ENCODE results near the gene CRK.
"Not testable (repeated sequence)": the region's sequence is repeated elsewhere in the genome, so short reads cannot be mapped to it uniquely, and the experiment has no call there.

CRK gene

DNA sequence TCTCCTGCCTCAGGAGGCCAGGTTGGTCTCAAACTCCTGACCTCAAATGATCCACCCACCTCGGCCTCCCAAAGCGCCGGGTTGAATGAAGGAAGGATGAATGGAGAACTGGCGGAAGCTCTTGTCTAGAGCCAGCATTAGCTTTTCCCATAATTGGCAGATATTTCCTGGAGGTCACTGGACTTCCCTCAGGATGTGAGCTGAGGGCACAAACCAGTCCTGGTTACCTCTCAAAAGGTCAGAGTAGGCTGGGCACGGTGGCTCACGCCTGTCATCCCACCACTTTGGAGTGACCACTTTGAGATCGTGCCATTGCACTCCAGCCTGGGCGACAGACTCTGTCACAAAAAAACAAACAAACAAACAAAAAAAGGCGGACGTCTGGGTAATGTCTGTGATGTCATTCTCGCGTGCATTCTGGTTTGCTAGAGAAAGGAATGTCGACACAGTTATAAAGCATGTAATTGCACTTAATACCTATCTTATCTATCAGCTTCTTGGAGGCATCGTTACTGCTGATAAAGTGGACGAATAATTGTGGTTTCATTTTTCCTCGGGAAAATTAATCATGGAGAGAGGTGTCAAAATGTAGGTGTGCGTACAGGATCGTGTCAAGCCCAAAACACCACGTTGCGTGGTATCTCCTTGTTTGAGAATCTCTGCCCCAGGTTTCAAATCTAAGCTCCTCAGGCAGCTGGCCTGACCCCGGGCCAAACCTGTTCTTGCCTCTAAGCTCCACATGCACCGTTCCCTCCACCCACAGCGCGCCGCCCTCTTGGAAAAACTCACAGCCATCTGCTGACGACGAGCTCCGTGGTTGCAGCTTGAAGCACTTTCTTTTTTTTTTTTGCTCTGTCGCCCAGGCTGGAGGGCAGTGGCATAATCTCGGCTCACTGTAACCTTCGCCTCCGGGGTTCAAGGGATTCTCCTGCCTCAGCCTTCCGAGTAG, 6.4 kb upstream of the CRK start:
- no peak for DNase-seq

DNA sequence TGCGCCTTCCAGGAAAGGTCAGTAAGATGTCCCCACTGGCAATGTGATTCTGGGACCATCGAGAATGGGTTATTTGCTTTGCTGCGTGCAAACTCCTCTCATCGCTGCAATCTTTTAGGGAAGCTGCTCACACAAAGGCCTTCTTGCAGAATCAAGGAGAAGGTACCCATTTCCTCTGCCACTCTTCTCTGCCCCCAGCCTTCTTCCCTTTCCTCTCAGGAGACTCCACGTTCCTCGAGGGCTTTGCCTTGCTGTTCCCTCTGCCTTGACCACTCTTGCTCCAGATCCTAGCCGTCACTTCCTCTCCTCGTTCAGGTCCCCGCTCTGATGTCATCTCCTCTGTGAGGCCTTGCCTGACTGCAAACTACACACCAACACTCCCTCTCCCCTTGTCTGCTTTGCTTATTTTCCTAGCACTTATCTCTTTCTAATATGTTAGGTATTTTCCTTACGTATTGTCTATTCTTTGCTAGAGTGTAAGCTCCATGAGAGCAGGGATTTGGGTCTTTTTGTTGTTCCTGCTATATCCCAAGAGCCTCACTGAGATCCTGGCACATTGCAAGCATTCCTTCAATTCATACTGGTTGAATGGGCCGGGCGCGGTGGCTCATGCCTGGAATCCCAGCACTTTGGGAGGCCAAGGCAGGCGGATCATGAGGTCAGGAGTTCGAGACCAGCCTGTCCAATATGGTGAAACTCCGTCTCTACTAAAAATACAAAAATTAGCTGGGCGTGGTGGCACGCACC, 5.3 kb upstream of the CRK start:
- no peak for DNase-seq

DNA sequence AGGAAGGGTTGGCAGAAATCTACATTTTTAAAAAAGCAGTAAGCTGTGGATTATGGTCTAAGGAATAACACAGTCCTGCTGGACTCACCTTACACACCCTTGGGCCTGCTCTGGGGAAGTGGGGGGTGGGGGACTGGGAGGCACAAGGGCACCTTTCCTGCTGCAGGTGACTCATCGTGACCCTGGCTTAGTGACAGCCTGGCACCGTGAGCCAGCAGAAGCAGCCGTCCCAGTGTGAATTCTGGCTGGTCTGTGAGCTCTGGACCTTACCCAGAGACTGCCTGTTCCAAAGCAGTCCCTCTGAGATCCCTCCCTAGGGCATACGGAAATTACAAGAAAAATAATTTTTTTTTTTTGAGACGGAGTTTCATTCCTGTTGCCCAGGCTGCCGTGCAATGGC, 4.2 kb upstream of the CRK start:
- DNase-seq: no peak

DNA sequence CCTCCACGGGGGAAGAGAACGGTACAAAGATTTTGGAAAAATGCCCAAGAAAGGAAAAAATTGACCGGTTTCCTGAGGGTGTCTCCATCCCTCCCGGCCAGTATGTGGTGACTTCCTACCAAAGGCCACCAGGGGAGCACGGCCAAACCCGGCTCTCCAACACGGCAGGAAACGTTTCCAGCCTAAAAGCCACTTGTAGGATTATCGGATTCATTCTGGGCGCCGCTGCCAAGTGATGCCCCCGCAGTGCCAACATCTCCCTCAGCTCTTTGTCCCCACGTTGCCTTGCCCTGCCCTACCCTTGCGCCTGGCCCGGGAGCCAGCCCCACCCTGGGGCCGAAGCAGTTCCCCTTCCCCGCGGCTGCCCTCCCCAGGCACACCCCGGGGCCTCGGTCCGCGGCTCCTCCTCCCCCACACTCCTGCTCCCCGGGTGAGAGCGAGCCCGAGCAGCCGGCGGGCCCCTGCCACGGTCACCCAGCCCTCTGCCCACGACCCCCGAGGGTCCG, 688 bp downstream of the CRK start:
- DNase-seq: no peak

DNA sequence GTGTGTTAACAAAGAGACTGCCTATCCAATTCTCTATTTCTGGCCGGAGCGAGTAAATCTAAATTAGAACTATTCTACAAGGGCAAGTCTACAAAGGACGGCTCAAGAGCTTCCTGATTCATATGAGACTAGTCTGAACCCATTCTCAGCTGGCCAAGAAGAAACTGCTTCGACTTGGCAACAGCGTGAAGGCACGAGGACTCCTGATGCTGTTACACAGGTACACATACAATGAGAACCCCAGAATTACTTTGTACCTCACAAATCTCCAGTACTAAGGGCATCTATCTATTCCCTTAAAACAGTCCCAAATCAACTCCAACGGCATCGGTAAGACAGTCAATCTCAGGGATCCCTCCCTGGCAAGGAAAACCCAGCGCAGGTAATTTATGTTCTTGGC, 1.5 kb downstream of the CRK start:
- no peak for DNase-seq

DNA sequence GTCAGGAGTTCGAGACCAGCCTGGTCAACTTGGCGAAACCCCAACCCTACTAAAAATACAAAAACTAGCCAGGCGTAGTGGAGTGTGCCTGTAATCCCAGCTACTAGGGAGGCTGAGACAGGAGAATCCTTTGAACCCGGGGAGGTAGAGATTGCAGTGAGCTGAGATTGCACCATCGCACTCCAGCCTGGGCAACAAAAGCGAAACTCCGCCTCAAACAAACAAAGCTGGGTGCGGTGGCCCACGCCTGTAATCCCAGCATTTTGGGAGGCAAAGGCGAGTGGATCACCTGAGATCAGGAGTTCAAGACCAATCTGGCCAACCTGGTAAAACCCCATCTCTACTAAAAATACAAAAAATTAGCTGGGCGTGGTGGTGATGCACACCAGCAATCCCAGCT, 2.3 kb downstream of the CRK start:
- not testable (repeated sequence) for DNase-seq

DNA sequence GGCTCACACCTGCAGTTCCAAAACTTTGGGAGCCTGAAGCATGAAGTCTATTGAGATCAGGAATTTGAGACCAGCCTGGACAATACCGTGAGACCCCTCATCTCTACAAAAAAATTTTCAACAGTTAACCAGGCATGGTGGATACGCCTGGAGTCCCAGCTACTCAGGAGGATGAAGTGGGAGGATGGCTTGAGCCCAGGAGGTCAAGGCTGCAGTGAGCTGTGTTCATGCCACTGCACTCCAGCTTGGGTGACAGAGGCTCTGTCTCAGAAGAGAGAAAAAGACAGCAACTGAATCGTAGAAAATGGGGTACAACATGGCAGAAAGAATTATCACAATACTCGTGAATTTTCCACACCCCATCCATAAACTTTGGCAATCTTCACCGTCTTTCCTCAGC, 3.2 kb downstream of the CRK start:
- DNase-seq: no peak

DNA sequence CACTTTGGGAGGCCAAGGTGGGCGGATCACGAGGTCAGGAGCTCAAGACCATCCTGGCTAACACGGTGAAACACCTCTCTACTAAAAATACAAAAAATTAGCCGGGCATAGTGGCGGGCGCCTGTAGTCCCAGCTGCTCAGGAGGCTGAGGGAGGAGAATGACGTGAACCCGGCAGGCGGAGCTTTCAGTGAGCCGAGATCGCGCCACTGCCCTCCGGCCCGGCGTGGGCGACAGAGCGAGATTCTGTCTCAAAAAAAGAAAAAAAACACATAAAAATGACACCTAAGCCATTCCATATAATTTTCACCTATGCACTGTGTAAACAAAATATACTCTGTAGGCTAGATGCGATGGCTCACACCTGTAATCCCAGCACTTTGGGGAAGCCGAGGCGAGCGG, 5.8 kb downstream of the CRK start:
- DNase-seq: not testable (repeated sequence)

DNA sequence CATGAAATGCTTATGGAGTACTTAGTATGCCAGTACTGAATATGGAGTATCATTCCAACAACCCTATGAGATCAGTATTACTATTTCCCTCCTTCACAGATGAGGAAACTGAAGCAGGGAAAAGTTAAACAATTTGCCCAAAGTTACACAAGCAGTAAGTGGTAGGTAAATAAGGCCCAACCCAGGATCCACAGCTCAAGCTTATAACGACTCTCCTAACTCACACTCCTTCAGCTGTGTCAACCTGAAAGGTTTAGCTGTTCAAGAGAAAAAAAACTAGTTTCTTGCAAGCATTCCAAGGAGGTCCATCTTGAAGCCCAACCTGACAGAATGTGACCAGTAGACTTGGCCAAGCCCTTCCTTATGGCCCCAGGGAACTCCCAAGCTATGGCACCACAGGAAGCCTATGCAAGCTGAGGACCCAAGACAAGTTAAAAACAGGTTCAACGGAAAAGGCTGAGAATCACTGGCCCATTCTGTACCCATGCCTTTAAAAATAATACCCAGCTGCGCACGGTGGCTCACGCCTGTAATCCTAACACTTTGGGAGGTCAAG, 6.5 kb downstream of the CRK start:
- no peak for DNase-seq

DNA sequence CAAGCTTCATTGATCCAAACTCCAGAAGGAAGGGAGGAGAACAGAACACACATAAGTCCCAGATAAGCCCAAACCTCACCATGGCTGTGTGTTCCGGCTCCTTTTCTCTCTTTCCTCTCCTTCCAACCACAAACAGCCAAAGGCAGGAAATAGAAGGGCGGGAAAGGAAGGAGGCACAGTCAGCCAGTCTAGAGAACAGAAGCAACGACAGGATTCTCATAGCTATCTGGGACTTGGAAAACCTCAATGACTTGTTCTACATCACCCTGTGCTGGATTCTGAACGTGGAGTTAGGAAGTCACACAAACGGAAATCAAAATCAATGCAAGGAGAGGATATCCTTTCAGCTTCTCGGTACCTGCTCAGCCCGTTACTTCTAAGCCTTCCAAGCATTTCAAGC, 9.0 kb downstream of the CRK start:
- no peak for DNase-seq

DNA sequence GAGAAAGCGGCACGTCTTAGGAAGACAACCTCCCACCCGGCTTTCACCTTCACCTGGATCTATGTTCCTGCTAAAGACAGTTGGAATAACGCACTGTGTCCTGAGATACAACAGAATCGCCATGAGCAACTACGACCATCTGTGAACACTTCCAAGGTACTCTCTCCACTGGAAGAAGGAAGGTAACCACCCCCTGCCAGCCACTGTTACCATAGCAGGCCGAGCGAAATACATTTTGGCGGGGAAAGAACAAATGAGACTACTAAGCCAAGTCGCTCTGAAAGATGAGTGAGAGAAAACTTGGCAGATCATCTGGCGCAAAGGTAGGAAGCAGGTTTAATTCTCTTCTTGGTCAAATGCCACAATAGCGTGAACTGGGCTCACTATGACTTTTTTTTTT, 9.8 kb downstream of the CRK start:
- DNase-seq: no peak

DNA sequence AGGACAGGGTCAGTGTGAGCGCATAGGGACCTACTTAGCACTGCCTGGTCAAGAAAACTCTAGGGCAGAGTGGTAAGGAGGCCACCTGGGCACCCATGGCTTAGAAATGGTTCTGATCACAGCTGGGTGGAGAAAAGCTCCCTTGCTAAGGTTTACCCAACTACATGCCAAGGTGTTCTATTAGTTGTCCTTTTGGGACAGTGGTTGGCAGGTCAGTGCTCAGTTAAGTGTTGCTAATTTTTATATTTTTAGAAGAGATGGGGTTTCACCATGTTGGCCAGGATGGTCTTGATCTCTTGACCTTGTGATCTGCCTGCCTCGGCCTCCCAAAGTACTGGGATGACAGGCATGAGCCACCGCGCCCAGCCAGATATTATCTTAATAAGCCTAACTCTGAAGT, 10.3 kb downstream of the CRK start:
- DNase-seq: not testable (repeated sequence)

DNA sequence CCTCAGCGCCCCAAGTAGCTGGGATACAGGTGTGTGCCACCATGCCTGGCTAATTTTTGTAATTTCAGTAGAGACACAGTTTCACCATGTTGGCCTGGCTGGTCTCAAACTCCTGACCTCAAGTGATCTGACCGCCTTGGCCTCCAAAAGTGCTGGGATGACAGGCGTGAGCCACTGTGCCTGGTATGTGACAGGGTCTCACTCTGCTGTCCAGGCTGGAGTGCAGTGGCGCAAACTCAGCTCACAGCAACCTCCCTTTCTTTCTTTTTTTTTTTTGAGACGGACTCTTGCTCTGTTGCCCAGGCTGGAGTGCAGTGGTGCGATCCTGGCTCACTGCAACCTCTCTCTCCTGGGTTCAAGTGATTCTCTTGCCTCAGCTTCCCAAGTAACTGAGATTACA, 13.3 kb downstream of the CRK start:
- DNase-seq: not testable (repeated sequence)

DNA sequence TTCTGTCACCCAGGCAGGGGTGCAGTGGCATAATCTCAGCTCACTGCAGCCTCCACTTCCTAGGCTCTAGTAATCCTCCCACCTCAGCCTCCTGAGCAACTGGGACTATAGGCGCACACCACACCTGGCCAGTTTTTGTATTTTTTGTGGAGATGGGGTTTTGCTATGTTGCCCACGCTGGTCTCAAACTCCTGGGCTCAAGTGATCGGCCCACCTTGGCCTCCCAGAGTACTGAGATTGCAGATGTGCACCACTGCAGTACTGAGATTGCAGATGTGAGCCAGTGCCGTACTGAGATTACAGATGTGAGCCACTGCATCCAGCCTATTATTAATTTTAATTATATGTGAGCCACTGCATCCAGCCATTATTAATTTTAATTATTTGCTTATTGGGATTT, 13.8 kb downstream of the CRK start:
- DNase-seq: no peak

DNA sequence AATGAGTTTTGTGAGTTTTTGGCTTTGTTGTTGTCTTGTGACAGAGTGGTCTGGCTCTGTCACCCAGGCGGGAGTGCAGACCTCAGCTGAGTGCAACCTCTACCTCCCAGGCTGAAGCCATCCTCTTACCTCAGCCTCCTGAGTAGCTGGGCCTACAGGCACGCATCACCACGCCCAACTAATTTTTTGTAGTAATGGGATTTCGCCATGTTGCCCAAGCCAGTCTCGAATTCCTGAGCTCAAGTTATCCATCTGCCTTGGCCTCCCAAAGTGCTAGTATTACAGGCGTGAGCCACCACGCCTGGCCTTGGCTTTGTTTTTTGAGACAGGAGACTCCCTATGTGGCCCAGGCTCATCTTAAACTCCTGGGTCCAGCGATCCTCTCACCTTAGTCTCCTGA, 15.1 kb downstream of the CRK start:
- DNase-seq: no peak

DNA sequence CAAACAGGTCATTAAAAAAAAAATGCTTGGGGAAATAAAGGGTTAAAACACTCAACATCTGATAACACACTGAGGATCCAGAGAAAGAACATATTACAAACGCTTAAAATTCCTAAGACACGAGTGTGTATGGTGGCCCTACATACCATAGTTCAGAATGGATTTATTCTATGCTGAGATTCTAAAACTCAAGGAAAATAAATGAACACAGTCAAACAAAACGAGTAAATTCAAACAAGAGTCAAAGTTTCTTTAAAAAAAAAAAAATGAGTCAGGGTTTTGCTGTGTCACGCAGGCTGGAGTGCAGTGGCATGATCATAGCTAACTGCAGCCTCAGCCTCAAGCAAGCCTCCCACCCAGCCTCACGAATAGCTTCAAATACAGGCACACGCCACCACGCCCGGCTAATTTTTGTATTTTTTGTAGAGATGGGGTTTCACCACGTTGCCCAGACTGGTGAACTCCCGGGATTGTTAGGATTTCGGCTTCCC, 17.4 kb downstream of the CRK start:
- no peak for DNase-seq

DNA sequence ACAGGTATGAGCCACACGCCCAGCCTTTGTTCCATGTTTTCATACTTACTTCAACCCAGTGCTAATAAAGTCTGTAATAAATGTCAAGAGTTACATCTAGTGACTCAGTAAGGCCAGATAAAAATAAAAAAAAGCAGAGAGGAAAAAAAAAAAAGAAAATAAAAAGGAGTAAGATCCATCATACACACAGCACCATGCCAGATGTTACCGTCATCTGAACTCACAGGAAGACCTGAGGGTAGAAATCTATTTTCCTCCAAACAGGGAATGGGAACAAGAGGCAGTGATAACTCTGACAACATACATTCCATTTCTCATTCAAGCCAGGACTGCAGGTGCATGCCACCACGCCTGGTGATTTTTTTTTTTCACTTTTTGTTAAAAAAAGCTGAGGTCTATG, 20.7 kb downstream of the CRK start:
- no peak for DNase-seq

DNA sequence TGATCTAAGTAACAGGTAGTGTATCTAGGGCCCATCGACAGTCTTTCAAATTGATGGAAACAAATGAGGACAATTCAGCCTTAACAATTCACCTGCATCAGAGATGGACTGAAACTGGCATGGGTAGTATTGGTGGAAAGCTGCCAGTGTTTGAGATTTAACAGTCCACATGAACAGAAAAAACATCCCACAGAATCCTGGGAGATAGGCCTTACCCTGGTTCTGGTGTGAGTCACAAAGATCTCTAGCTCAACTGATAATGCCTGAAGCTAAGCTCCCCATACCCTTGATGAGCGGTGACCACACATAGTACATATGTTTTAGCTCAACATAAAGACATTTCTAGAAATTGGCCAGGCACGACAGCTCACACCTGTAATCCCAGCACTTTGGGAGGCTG, 21.9 kb downstream of the CRK start:
- DNase-seq: no peak

DNA sequence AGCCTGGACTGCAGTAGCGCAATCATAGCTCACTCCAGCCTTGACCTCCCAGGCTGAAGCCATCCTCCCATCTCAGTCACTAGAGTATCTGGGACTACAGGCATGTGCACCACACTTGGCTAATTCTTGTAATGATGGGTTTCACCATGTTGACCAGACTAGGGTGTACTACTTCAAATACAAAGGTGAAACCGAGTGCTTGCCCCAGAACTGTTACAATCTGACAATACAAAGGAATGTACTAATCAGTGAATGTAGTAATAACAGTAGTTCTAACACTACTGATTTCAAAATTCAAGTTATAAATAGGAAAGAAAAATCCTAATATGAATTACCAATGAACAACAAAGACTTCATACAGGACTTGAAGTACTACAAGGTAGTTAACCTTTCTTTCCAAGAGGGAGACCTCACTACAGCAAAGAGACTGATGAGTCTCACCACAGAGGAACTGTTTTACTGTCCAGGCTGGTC, 24.4 kb downstream of the CRK start:
- no peak for DNase-seq

DNA sequence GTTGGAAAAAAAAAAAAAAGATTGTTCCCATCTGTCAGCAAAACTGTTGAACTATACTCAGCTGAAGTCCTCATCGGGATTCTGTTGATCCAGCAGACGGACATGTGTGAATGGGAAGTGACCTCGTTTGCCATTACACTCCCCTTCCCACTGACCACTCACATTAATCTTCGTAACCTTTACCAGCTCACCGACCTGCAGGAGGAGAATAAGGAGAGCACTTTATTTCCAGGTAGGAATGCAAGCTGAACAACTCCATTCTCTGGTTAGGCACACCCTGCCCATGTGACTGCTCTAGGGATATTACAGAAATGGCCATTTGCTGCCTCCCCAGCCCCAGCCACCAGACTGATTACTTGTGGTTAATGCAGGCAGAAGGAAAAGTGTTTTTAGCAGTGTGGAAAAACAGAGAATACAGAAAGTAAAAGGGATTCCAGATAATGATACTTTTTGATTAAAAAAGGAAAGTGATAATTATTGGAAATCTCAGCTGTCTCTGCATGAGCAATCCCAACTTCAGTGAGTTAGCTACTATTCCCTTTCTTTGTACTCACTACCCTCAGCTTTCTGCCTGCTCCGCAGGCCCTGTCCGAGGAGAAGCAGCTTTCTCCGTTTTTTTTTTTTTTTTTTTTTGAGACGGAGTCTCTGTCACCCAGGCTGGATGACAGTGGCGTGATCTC, 32.4 kb downstream of the CRK start:
- DNase-seq: no peak

DNA sequence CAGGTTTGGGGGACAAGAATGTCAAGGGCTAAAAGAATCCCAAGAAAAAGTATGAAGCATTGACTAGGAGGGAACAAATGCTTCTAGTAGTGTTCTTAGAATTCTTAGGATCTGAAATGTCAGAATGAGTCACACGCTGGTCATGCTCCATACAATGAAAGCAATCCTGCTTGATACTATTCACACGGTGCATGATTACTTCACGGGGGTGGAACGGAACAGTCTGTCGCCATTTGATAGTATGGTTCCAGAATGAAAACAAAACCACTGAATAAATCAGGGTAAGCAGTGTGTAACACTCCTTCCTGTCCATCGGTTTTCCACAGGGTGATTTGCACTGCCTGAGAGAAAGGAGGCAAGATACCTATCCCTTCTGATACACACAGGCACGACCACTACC, 33.1 kb downstream of the CRK start:
- DNase-seq: no peak

DNA sequence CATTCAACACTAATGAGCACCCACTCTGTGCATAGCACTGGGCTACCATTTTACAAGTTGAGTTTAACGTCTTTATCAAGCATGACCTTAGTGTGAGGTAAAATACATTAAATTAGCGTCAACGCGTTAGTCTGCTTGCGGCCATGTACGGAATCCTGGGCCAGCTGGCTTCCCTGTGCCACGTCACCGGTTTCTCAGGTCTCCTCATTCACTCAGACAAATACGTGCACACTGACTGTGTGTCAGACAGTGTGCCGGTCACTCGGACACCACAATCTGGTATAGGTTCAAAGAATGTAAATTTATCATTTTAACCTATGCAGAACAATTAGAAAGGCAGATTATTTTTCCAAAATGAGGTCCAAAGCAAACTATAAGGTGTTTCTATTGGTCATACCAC, 34.6 kb downstream of the CRK start:
- no peak for DNase-seq

DNA sequence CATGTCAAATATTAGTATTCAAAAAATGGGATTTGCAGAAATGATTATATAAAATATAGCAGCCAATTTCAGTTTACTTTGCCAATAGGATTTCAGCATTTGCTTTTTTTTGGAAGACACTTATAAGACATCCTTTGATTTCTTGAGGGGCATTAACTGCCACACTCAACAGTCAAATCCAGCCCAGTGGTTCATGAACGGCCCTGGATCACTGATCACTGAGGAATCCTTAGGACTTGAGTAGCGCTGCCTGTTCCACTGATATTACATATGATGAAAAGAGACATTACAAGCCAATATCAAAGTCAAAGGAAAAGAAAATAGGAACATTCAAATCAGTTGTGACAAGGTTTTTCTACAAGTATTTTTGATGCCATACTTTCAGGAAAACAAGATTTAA, 35.1 kb downstream of the CRK start:
- no peak for DNase-seq
